Mucosa of gallbladder (tissue), 1 donor: ENCODE data around the gene GJA10. TPM values are rescaled to one million over a fixed set of nuclear protein-coding genes. Genes with fewer than 3 reads are reported as not detected.

Experiments used
- DNase-seq: peaks from one replicate; pipeline ENCODE4 v3.0.0-alpha.2; 2020; ENCODE audit warnings: low spot score
- total RNA-seq: library from RNA; stranded (reverse); gene quantifications from one replicate; pipeline ENCODE4 v1.2.1, GENCODE V29; 2021
- donor health status: DM: no; HTN: no; CAD: no.

Gene GJA10
- total RNA-seq, 1 donor from 2014 or later: not detected

- DNase-seq: no peak
These were observed 50.6 kb downstream of the GJA10 start for GRCh38 chr6:89944826-89945407.

Other genes starting within 250 kb of the GJA10 start
- gene MDN1, start 74.7 kb upstream of the GJA10 start, total RNA-seq: 19.2 TPM
- gene CASP8AP2, start 64.6 kb upstream of the GJA10 start, total RNA-seq: 16.3 TPM